ENCODE results near the gene EGFR.

DNA sequence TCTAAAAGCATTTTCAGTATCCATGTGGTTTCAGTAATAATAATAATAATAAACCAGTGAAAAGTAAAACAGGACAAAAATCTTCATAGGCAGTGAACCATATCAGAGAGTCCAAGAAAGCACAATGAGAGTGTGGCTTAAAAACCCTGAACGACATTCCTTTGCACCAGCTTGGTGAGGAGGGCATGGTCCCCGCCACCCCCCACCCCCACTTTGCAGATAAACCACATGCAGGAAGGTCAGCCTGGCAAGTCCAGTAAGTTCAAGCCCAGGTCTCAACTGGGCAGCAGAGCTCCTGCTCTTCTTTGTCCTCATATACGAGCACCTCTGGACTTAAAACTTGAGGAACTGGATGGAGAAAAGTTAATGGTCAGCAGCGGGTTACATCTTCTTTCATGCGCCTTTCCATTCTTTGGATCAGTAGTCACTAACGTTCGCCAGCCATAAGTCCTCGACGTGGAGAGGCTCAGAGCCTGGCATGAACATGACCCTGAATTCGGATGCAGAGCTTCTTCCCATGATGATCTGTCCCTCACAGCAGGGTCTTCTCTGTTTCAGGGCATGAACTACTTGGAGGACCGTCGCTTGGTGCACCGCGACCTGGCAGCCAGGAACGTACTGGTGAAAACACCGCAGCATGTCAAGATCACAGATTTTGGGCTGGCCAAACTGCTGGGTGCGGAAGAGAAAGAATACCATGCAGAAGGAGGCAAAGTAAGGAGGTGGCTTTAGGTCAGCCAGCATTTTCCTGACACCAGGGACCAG is 172.5 kb downstream of the EGFR start:
- TF ChIP-seq, protein P1, sequence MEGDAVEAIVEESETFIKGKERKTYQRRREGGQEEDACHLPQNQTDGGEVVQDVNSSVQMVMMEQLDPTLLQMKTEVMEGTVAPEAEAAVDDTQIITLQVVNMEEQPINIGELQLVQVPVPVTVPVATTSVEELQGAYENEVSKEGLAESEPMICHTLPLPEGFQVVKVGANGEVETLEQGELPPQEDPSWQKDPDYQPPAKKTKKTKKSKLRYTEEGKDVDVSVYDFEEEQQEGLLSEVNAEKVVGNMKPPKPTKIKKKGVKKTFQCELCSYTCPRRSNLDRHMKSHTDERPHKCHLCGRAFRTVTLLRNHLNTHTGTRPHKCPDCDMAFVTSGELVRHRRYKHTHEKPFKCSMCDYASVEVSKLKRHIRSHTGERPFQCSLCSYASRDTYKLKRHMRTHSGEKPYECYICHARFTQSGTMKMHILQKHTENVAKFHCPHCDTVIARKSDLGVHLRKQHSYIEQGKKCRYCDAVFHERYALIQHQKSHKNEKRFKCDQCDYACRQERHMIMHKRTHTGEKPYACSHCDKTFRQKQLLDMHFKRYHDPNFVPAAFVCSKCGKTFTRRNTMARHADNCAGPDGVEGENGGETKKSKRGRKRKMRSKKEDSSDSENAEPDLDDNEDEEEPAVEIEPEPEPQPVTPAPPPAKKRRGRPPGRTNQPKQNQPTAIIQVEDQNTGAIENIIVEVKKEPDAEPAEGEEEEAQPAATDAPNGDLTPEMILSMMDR (IDR thresholded peaks at IDR 0.05), result no peak
- TF ChIP-seq POLR2A (IDR thresholded peaks at IDR 0.05), result no peak
